Ascending aorta (tissue), 2 donors: ENCODE data around the gene CDCA4. TPM values are rescaled to one million over a fixed set of nuclear protein-coding genes. Genes with fewer than 3 reads are reported as not detected.

Experiments used
- DNase-seq, 2 donors: peaks; one replicate each; pipeline ENCODE4 v3.0.0-alpha.2; 2019; ENCODE audit warnings: low spot score in 2 of 2
- H3K27ac ChIP-seq, 2 donors: fragments of 200-600 bp; sonication (generic); one replicate each; pipeline ENCODE4 v1.5.1; 2016 to 2017; ENCODE audit warnings: mild to moderate bottlenecking in 1 of 2
- H3K27me3 ChIP-seq: fragments of 200-600 bp; sonication (generic); one replicate; pipeline ENCODE4 v1.5.1; 2017
- H3K36me3 ChIP-seq, 2 donors: fragments of 200-600 bp; sonication (generic); one replicate each; pipeline ENCODE4 v1.5.1; 2016
- H3K4me1 ChIP-seq, 2 donors: fragments of 200-600 bp; sonication (generic); one replicate each; pipeline ENCODE4 v1.5.1; 2016 to 2017; ENCODE audit warnings: mild to moderate bottlenecking in 1 of 2
- H3K4me3 ChIP-seq, 2 donors: fragments of 200-600 bp; sonication (generic); one replicate each; pipeline ENCODE4 v1.5.1; 2016 to 2017; ENCODE audit warnings: mild to moderate bottlenecking in 1 of 2
- H3K9me3 ChIP-seq, 2 donors: fragments of 200-600 bp; sonication (generic); one replicate each; pipeline ENCODE4 v1.5.1; 2016
- CTCF ChIP-seq, 3 experiments: fragments of 200-600 bp in 2 of 3; fragments of 450-650 bp in 1 of 3; sonication (generic) in 2 of 3; IDR thresholded peaks; one replicate each; pipeline ENCODE4 v1.5.1; 2016 to 2019; ENCODE audit warnings: antibody characterized with exemption in 3 of 3, mild to moderate bottlenecking in 1 of 3, moderate library complexity in 1 of 3
- intact Hi-C: fragments of 100-400 bp; cut with DNase I; formaldehyde crosslinking; loops from one replicate; pipeline ENCODE4 v1.15.1; 2023
- total RNA-seq: library from RNA; depleted of rRNA; stranded (reverse); fragments of >200 nt; gene quantifications from one replicate; pipeline ENCODE4 v1.1.0, GENCODE V29; 2016

CDCA4 gene
- total RNA-seq, 1 donor from 2014 or later = 2.3 TPM

- no peak for DNase-seq
- no peaks in the 10 kb centered on the region for H3K4me1 ChIP-seq
- no peaks in the 10 kb centered on the region for H3K36me3 ChIP-seq
- TF ChIP-seq CTCF (IDR thresholded peaks at IDR 0.05) = no peak
- no peak overlapping the region for H3K4me3 ChIP-seq
- no peak overlapping the region for H3K27ac ChIP-seq
- no peaks in the 10 kb centered on the region for H3K27me3 ChIP-seq
- H3K9me3 ChIP-seq = no peaks in the 10 kb centered on the region
- intact Hi-C loops = no loop called here
Observed at GRCh38 chr14:105059035-105059924, 38.4 kb upstream of the CDCA4 start.

GRCh38 chr14:105058521-105059034 is 37.7 kb upstream of the CDCA4 start:
- Histone ChIP-seq H3K36me3 (no peaks in the 10 kb centered on the region), H3K9me3 (no peaks in the 10 kb centered on the region), H3K4me3 (no peak overlapping the region), H3K4me1 (no peaks in the 10 kb centered on the region), H3K27ac (no peak overlapping the region), H3K27me3 (no peaks in the 10 kb centered on the region)
- no peak for TF ChIP-seq CTCF (IDR thresholded peaks at IDR 0.05)
- DNase-seq = no peak
- intact Hi-C loops = no loop called here

- Histone ChIP-seq H3K4me1 (no peaks in the 10 kb centered on the region), H3K4me3 (no peak overlapping the region), H3K9me3 (no peaks in the 10 kb centered on the region), H3K27me3 (no peaks in the 10 kb centered on the region), H3K27ac (no peak overlapping the region), H3K36me3 (no peaks in the 10 kb centered on the region)
- intact Hi-C loops = no loop called here
- TF ChIP-seq CTCF (IDR thresholded peaks at IDR 0.05) = no peak
- DNase-seq = no peak
Observed at GRCh38 chr14:105056303-105056831, 35.5 kb upstream of the CDCA4 start.

- H3K27me3 ChIP-seq = no peaks in the 10 kb centered on the region
- H3K4me3 ChIP-seq = no peak overlapping the region
- intact Hi-C loops = no loop called here
- no peak for TF ChIP-seq CTCF (IDR thresholded peaks at IDR 0.05)
- no peaks in the 10 kb centered on the region for H3K36me3 ChIP-seq
- H3K27ac ChIP-seq = no peak overlapping the region
- DNase-seq = no peak
- H3K4me1 ChIP-seq = no peaks in the 10 kb centered on the region
- no peaks in the 10 kb centered on the region for H3K9me3 ChIP-seq
Observed at GRCh38 chr14:105055736-105056302, 34.9 kb upstream of the CDCA4 start.

GRCh38 chr14:105055334-105055733 is 34.5 kb upstream of the CDCA4 start:
- no peak for TF ChIP-seq CTCF (IDR thresholded peaks at IDR 0.05)
- Histone ChIP-seq H3K9me3 (no peaks in the 10 kb centered on the region), H3K27ac (no peak overlapping the region), H3K36me3 (no peaks in the 10 kb centered on the region), H3K27me3 (no peaks in the 10 kb centered on the region), H3K4me1 (no peaks in the 10 kb centered on the region), H3K4me3 (no peak overlapping the region)
- DNase-seq = no peak
- intact Hi-C loops = no loop called here
